HepG2 (cell line): ENCODE results near the gene CTSW. TPM values are rescaled to one million over a fixed set of nuclear protein-coding genes. Genes with fewer than 3 reads are reported as not detected.

ENCODE experiments used
- AGO1 ChIP-seq: fragments of 200-400 bp; formaldehyde crosslinking; IDR thresholded peaks from 2 replicates; pipeline ENCODE4 v1.6.1; 2017; ENCODE audit warnings: mild to moderate bottlenecking, low read depth, low read length, moderate library complexity; ENCODE audit not compliant: poor library complexity, severe bottlenecking
- DPF2 ChIP-seq: sonication (generic); formaldehyde crosslinking; IDR thresholded peaks from 2 replicates; pipeline ENCODE4 v1.4.0; 2020; ENCODE audit warnings: mild to moderate bottlenecking, low read depth, missing genetic modification reagents, borderline replicate concordance
- FOXA3 ChIP-seq: IDR thresholded peaks from 2 replicates; pipeline ENCODE4 v1.6.1; 2016; ENCODE audit warnings: missing genetic modification reagents, missing compliant biosample characterization
- HCFC1 ChIP-seq: fragments of 150-350 bp; IDR thresholded peaks from 2 replicates; pipeline ENCODE4 v1.6.1; 2014; ENCODE audit warnings: low read depth, low read length
- HNRNPK ChIP-seq: fragments of 200-400 bp; formaldehyde crosslinking; IDR thresholded peaks from 2 replicates; pipeline ENCODE4 v1.6.1; 2018; ENCODE audit warnings: low read length, low read depth, moderate library complexity, mild to moderate bottlenecking; ENCODE audit not compliant: poor library complexity, severe bottlenecking
- HNRNPL ChIP-seq: fragments of 200-400 bp; formaldehyde crosslinking; IDR thresholded peaks from 2 replicates; pipeline ENCODE4 v1.6.1; 2017; ENCODE audit warnings: mild to moderate bottlenecking, low read depth, low read length
- KMT2A ChIP-seq: sonication (generic); formaldehyde crosslinking; IDR thresholded peaks from 2 replicates; pipeline ENCODE4 v1.4.0; 2020; ENCODE audit warnings: missing genetic modification reagents
- POLR2A ChIP-seq, 2 experiments: IDR thresholded peaks; 2 replicates each; pipeline ENCODE4 v1.6.1; 2011; ENCODE audit warnings: low read depth in 2 of 2, low read length in 2 of 2, mild to moderate bottlenecking in 1 of 2, moderate library complexity in 1 of 2; ENCODE audit not compliant: insufficient read depth in 1 of 2
- SP5 ChIP-seq: IDR thresholded peaks from 2 replicates; pipeline ENCODE4 v1.6.1; 2016; ENCODE audit warnings: low read depth, borderline replicate concordance
- ZFP1 ChIP-seq: IDR thresholded peaks from 2 replicates; pipeline ENCODE4 v1.6.1; 2016
- ZNF143 ChIP-seq: sonication (generic); formaldehyde crosslinking; IDR thresholded peaks from 2 replicates; pipeline ENCODE4 v1.4.0; 2020; ENCODE audit warnings: missing genetic modification reagents
- ZNF225 ChIP-seq: sonication (generic); formaldehyde crosslinking; IDR thresholded peaks from 2 replicates; pipeline ENCODE4 v1.4.0; 2020; ENCODE audit warnings: mild to moderate bottlenecking, missing genetic modification reagents
- ZNF7 ChIP-seq: IDR thresholded peaks from 2 replicates; pipeline ENCODE4 v1.6.1; 2016; ENCODE audit warnings: missing biosample characterization, missing genetic modification reagents
- ZNF768 ChIP-seq: sonication (generic); formaldehyde crosslinking; IDR thresholded peaks from 2 replicates; pipeline ENCODE4 v1.4.0; 2020; ENCODE audit warnings: missing genetic modification reagents
- polyA plus RNA-seq, 8 experiments: library from polyadenylated mRNA; depleted of rRNA in 3 of 8; stranded (reverse) in 7 of 8; unstranded in 1 of 8; fragments of >200 nt; fragmentation: Illumina TruSeq in 4 of 8; extraction: Trizol in 4 of 8; gene quantifications; 2 replicates each; pipeline versions ENCODE4 v1.2.1 to v1.2.3, GENCODE V29; 2011 to 2016; ENCODE audit warnings: low read depth in 4 of 8, missing spikeins in 1 of 8, mixed read lengths in 1 of 8; ENCODE audit not compliant: insufficient read depth in 1 of 8
- total RNA-seq, 5 experiments: library from RNA; depleted of rRNA; stranded (reverse); fragments of >200 nt; fragmentation: Illumina TruSeq; extraction: Trizol; gene quantifications; 2 replicates each; pipeline ENCODE4 v1.2.3, GENCODE V29; 2016; ENCODE audit warnings: low read depth in 1 of 5
- TF ChIP-seq, protein P1 (sequence below): sonication (generic); formaldehyde crosslinking; IDR thresholded peaks from 2 replicates; pipeline ENCODE4 v1.4.0; 2020; ENCODE audit warnings: mild to moderate bottlenecking, missing genetic modification reagents, borderline replicate concordance
- TF ChIP-seq, protein P2 (sequence below): sonication (generic); formaldehyde crosslinking; conservative IDR thresholded peaks from 2 replicates; pipeline ENCODE4 v1.4.0; 2020; ENCODE audit warnings: mild to moderate bottlenecking, missing genetic modification reagents, moderate library complexity
- TF ChIP-seq, protein P3 (sequence below): sonication (generic); formaldehyde crosslinking; IDR thresholded peaks from 2 replicates; pipeline ENCODE4 v1.4.0; 2020; ENCODE audit warnings: missing genetic modification reagents
- TF ChIP-seq, protein P4 (sequence below): sonication (generic); formaldehyde crosslinking; IDR thresholded peaks from 2 replicates; pipeline ENCODE4 v1.8.0; 2022; ENCODE audit warnings: missing genetic modification reagents, mild to moderate bottlenecking, moderate library complexity, borderline replicate concordance

CTSW gene
- total and polyA plus RNA-seq, 2 of the 13 experiments (the other 11 are each of a cell fraction or from before 2014, with no cell fraction given): 0.09 TPM; not detected in 1

DNA sequence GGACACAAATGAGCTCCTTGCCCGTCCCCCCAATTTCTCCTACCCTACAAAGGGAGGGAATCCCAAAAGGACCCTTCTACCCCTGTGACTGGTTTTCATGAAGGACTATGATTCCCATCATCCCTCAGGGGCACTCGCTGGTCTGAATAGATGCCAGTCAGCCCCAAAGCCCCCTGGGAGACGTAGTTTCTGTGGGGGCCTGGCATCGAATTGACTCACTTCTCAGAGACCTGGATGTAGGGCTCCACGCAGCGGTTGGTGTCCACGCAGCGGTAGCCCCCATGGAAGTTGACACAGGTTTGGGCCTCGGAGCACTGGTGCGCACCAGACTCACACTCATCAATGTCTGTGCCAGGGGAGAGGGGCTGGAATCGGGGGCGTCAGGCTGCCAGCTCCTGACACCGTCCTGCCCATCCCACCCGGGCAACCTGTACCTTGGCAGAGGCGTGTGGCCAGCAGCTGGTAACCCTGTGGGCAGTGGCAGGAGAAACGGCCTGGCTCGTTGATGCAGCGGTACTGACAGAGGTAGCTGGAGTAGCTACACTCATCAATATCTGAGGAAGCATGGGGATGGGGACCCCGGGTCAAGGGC is 11.5 kb upstream of the CTSW start (continued):
- TF ChIP-seq, protein P1, sequence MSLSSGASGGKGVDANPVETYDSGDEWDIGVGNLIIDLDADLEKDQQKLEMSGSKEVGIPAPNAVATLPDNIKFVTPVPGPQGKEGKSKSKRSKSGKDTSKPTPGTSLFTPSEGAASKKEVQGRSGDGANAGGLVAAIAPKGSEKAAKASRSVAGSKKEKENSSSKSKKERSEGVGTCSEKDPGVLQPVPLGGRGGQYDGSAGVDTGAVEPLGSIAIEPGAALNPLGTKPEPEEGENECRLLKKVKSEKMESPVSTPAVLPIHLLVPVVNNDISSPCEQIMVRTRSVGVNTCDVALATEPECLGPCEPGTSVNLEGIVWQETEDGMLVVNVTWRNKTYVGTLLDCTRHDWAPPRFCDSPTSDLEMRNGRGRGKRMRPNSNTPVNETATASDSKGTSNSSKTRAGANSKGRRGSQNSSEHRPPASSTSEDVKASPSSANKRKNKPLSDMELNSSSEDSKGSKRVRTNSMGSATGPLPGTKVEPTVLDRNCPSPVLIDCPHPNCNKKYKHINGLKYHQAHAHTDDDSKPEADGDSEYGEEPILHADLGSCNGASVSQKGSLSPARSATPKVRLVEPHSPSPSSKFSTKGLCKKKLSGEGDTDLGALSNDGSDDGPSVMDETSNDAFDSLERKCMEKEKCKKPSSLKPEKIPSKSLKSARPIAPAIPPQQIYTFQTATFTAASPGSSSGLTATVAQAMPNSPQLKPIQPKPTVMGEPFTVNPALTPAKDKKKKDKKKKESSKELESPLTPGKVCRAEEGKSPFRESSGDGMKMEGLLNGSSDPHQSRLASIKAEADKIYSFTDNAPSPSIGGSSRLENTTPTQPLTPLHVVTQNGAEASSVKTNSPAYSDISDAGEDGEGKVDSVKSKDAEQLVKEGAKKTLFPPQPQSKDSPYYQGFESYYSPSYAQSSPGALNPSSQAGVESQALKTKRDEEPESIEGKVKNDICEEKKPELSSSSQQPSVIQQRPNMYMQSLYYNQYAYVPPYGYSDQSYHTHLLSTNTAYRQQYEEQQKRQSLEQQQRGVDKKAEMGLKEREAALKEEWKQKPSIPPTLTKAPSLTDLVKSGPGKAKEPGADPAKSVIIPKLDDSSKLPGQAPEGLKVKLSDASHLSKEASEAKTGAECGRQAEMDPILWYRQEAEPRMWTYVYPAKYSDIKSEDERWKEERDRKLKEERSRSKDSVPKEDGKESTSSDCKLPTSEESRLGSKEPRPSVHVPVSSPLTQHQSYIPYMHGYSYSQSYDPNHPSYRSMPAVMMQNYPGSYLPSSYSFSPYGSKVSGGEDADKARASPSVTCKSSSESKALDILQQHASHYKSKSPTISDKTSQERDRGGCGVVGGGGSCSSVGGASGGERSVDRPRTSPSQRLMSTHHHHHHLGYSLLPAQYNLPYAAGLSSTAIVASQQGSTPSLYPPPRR (CRISPR knock-in tag): no peak
- TF ChIP-seq, protein P2, sequence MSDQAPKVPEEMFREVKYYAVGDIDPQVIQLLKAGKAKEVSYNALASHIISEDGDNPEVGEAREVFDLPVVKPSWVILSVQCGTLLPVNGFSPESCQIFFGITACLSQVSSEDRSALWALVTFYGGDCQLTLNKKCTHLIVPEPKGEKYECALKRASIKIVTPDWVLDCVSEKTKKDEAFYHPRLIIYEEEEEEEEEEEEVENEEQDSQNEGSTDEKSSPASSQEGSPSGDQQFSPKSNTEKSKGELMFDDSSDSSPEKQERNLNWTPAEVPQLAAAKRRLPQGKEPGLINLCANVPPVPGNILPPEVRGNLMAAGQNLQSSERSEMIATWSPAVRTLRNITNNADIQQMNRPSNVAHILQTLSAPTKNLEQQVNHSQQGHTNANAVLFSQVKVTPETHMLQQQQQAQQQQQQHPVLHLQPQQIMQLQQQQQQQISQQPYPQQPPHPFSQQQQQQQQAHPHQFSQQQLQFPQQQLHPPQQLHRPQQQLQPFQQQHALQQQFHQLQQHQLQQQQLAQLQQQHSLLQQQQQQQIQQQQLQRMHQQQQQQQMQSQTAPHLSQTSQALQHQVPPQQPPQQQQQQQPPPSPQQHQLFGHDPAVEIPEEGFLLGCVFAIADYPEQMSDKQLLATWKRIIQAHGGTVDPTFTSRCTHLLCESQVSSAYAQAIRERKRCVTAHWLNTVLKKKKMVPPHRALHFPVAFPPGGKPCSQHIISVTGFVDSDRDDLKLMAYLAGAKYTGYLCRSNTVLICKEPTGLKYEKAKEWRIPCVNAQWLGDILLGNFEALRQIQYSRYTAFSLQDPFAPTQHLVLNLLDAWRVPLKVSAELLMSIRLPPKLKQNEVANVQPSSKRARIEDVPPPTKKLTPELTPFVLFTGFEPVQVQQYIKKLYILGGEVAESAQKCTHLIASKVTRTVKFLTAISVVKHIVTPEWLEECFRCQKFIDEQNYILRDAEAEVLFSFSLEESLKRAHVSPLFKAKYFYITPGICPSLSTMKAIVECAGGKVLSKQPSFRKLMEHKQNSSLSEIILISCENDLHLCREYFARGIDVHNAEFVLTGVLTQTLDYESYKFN (CRISPR knock-in tag): no peak
- TF ChIP-seq, protein P3, sequence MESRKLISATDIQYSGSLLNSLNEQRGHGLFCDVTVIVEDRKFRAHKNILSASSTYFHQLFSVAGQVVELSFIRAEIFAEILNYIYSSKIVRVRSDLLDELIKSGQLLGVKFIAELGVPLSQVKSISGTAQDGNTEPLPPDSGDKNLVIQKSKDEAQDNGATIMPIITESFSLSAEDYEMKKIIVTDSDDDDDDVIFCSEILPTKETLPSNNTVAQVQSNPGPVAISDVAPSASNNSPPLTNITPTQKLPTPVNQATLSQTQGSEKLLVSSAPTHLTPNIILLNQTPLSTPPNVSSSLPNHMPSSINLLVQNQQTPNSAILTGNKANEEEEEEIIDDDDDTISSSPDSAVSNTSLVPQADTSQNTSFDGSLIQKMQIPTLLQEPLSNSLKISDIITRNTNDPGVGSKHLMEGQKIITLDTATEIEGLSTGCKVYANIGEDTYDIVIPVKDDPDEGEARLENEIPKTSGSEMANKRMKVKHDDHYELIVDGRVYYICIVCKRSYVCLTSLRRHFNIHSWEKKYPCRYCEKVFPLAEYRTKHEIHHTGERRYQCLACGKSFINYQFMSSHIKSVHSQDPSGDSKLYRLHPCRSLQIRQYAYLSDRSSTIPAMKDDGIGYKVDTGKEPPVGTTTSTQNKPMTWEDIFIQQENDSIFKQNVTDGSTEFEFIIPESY (CRISPR knock-in tag): 0 out of 2 replicates have a peak, but pooled peaks have one; percentile 20
- peak; percentile 70 for TF ChIP-seq AGO1
- TF ChIP-seq KMT2A (CRISPR knock-in tag): no peak
- TF ChIP-seq POLR2A (IDR thresholded peaks at IDR 0.05; ENCODE audit: insufficient read depth in 1 of 2, low read depth in 2 of 2, low read length in 2 of 2): peak in 1 of 2 experiments; percentile 32; a peak in 1 of 4 replicates
- TF ChIP-seq ZFP1 (CRISPR knock-in tag): no peak
- TF ChIP-seq, protein P4, sequence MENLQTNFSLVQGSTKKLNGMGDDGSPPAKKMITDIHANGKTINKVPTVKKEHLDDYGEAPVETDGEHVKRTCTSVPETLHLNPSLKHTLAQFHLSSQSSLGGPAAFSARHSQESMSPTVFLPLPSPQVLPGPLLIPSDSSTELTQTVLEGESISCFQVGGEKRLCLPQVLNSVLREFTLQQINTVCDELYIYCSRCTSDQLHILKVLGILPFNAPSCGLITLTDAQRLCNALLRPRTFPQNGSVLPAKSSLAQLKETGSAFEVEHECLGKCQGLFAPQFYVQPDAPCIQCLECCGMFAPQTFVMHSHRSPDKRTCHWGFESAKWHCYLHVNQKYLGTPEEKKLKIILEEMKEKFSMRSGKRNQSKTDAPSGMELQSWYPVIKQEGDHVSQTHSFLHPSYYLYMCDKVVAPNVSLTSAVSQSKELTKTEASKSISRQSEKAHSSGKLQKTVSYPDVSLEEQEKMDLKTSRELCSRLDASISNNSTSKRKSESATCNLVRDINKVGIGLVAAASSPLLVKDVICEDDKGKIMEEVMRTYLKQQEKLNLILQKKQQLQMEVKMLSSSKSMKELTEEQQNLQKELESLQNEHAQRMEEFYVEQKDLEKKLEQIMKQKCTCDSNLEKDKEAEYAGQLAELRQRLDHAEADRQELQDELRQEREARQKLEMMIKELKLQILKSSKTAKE (CRISPR knock-in tag): no peak
- peak; percentile 69 for TF ChIP-seq HCFC1
- TF ChIP-seq DPF2 (CRISPR knock-in tag): no peak
- TF ChIP-seq ZNF768: 0 out of 2 replicates have a peak, but pooled peaks have one; percentile 15
- no peak for TF ChIP-seq HNRNPK
- TF ChIP-seq ZNF225: 0 out of 2 replicates have a peak, but pooled peaks have one; percentile 36
- TF ChIP-seq HNRNPL: 0 out of 2 replicates have a peak, but pooled peaks have one; percentile 34
- TF ChIP-seq ZNF143 (CRISPR knock-in tag): peak; percentile 83
- TF ChIP-seq ZNF7 (CRISPR knock-in tag): no peak
- TF ChIP-seq FOXA3 (CRISPR knock-in tag): no peak
- no peak for TF ChIP-seq SP5
